NCI-H524 (cell line): ENCODE results near the gene ITSN2.

Experiments used
- DNase-seq, 2 experiments: peaks; one replicate each; lab custom pipeline; 2025; lab: John Stamatoyannopoulos, UW

ITSN2 gene

DNA sequence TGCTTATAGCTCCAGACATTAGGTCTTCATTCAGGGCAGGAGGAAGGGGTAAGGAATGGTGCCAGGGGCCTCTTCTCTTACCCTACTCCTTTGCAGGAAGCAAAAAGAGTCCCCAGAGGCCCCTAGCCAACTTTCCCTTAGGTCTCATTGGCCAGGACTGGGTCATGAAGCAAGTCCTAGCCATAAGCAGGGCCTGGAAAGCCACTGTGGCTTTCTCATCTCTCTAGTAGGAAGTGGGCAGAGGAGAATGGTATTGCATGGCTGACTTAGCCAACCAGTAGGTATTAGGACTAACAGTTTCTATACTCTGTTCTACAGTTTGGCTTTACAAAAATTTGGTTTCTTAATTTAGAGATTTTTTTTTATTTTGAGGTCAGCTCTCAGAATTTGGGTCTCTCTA is 180.7 kb downstream of the ITSN2 start:
- no peak for DNase-seq

DNA sequence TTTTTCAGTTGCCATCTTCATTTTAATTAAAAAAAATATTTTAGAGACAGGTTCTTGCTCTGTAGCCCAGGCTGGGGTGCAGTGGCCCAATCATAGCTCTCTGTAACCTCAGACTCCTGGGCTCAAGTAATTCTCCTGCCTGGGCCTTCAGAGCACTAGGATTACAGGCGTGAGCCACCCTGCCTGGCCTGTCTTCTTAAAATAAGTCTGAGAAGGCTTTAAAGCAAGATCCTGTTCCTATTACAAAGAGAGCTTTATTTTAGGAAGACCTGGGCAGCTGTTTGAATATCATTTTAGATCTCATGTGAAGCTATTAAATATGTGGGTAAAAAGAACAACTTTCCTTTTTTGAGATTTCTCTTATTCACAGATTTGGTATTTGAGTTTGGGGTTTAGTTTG is 184.0 kb downstream of the ITSN2 start:
- no peak for DNase-seq

DNA sequence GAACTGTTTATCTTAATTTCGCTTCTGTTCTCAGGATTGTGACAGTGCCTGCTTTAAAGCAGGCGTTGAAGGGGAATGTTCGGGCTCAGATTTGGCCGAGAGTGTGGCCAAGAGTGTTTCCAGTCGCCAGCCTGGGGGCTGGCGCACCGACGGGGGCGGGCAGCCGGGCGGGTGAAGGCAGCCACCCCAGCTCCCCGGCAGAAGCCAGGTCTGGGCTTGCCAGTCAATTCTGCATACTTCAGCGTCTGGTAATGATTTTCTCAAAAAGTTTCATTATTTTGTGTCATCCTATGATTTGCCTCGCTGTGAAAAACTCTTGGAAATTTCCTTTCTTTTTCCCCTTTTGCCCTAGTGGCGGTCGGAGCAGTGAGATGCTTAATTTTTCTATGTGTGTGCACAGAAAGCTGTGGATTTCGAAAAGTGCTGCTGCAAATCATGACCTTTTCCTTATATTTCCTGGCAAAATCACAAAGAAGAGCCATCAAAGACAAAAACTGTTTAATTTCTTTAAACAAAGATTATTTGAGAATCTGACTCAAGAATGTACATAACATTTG is 184.6 kb downstream of the ITSN2 start:
- no peak for DNase-seq

DNA sequence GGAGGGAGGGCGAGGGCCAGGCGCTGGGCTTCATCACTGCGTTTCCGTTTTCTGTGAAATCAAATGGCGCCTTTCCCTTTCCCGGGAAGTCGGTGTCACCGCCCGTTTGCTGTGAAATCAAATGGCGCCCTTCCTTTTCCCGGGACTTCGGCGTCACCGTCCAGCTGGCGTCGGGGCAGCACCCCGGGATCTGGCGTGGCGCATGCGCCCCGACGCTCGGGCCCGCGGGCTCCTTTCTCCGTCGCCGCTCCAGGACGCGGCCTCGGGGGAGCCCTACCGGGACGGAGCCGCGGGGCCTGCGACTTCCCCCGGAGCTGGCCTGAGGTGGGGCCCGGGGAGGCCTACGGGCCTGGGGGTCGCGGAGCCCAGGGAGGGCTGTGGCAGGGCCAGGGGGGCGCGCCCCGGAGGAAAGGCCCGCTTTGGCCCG is 185.5 kb downstream of the ITSN2 start, which contains the start of gene FAM228A:
Gene FAM228A (plus strand): TSS at position 203 of the 427 bp plus-strand sequence. CDS start 428 bp downstream, outside the sequence.
- no peak for DNase-seq

DNA sequence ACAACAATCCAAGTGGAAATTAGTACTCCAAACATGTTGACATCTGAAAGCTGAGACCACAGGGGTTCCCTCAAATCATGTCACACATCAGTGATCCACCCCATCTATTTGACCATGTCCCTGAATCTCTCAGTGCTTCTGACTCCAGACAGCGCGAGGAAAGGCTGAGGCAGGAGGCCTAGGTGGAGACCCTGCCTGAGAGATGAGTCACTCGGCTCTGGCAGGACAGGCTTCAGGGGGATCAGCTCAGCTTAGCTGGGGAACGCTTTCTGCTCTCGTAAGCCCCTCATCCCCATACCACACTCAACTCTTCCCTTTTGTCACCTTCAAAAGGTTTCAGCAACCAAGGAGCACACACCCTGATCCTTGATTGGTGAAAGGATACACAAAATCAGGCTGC is 191.3 kb downstream of the ITSN2 start:
- no peak for DNase-seq

DNA sequence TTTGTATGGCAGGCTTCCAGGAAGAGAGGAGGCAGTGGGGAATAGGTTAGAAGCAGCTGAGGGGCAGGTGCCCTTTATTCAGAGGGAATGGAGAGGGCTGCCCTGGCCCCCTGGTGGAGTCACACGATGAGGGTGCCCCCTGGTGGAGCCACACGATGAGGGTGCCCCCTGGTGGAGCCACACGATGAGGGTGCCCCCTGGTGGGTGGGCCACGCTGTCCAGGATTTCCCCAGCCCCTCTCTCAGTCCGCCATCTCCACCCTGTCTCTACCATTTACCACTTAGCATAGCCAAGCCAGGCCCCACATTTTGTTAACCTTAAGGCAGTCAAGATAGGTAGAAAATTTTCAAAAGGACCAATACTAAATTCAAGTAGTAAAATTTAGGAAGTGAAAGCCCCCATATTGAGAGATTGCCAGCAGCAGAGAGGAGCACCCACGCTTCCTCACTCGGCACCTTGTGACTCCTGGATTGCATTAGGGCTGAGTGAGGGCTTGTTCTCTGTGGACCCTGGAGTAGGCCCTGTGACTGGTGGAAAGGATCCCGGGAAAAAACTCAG is 195.8 kb downstream of the ITSN2 start:
- peak in 1 of 2 experiments; percentile 11 for DNase-seq

DNA sequence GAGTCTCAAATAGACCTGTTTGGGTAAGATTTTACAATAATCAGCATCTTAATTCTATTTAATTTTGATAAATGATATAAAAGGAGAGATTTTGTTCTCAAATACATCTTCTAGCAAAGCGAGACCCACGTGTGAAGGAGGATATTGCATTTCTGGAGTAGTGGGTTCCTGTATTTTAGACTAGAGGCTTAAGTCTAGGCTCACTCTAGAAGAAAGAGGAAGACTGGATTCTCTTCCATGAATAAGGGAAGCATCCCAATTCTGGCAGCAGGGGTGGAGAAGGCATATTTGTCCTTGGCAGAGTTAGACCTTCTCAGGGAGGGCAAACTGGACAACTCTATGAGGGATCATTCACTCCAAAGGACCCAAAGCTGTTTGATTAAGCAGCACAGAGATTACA is 196.7 kb downstream of the ITSN2 start:
- DNase-seq: no peak

DNA sequence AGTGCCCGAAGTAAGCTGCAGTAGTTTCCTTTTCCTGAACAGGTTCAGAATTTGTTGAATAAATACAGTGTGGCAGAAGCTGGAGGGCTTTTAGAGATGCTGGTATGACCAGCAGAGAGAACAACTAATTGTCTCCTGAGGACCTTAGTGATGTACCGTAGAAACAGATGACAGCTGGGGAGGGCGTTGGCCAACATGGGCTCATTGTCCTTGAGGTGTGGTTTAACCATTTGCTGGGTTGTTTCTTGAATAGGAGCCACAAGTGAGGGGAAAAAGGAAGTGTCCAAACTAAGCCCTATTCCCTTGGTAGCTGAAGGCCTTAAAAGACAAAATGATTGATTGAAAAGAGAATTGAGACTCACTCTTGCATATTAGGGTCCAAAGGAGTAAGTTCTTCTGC is 197.2 kb downstream of the ITSN2 start:
- no peak for DNase-seq

DNA sequence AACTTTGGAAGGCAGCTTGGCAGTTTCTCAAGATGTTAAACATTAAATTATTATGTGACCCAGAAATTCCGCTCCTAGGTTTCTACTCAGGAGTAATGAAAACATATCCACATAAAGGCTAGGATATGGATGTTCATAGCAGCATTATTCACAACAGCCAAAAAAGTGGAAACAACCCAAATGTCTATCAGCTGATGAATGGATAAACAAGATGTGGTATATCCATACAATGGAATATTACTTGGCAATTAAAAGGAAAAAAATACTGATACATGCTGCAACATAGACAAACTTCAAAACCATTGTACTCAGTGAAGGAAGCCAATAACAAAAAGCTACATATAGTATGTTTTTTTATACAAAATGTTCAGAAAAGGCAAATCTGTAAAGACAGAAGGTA is 197.8 kb downstream of the ITSN2 start:
- DNase-seq: no peak

DNA sequence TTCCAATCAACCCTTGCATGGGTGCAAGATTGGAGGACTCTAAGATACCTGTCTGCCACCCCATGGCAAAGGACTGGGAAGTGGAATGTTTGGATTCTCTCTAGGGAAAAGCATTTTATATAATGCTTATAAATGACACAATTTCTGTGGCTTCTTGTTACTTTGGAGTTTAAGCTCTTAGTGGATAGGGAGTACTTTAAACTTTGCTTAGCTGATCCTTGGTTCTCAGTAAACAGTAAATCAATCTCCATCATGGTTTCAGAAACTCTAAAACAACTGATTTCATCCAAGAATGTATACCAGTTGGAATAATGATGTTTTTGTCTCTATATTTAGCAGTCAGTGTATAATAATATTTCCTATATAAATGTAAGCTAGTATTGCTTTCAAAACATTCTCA is 199.6 kb downstream of the ITSN2 start:
- DNase-seq: no peak

DNA sequence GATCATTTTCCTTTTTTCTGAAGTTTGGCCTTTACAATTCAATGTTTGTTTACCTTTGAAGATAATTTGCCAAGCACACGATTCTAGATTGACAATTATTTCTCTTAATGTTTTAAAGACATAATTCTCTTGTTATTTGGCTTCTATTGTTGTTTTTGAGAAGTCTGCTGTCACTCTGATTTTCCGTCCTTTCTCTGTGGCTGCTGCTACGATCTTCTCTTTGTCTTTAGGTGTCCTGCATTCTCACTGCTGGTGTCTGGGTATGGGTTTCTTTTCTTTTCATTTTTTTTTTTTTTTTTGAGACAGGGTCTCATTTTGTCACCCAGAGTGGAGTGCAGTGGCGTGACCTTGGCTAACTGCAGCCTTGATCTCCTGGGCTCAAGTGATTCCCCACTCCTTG is 200.6 kb downstream of the ITSN2 start:
- DNase-seq: no peak

DNA sequence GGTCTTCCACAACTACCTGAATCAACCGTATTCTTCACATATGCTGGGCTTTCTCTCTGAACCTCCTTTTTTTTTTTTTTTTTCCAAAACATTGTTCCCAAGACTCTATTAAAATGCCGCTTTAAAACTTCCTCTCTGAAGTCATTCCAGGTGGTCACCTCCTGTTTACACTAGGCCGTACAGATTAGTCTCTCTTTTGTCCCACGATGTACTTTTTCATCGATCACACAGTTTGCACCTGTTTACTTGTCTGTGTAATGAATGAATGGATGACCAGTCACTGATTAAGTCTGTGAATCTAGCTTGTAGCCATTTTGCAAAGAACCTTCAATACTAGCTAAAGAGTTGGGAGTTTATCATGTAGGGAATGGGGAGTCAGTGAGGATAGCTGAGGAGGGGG is 202.2 kb downstream of the ITSN2 start:
- no peak for DNase-seq

DNA sequence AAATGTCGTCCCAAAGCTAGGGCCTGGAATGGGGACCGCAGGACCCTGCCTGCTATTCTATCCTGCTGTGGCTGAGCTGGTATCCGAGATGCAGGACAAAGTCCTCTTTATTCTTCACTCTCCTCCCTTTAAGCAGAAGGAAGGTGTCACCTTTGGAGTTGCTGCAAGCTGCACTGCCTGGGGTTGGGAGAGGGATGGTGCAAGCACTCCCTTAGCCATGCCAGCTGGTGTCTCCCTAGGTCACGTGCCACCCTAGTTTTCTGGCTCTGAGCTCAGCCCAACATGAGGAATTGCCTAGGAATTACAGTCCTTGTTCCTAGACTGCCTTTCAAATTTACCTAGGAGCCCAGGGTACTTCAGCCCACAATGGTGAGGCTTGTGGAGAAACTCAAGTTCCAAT is 206.9 kb downstream of the ITSN2 start:
- DNase-seq: no peak
